ENCODE data around the gene CTNNA3.

CTNNA3 gene

GRCh38 chr10:66218981-66219587 is 1476.9 kb downstream of the CTNNA3 start:
- DNase-seq (ENCODE audit: low read depth in 2 of 2), result no peak

- DNase-seq (ENCODE audit: low read depth in 2 of 2), result no peak
Measured at GRCh38 chr10:66218289-66218688, 1477.7 kb downstream of the CTNNA3 start.

- DNase-seq (ENCODE audit: low read depth in 2 of 2), result no peak
Measured at GRCh38 chr10:66215920-66216319, 1480.1 kb downstream of the CTNNA3 start.

GRCh38 chr10:66214721-66215404 is 1481.1 kb downstream of the CTNNA3 start:
- no peak for DNase-seq (ENCODE audit: low read depth in 2 of 2)

GRCh38 chr10:66209025-66209424 is 1487.0 kb downstream of the CTNNA3 start:
- DNase-seq (ENCODE audit: low read depth in 2 of 2), result no peak

GRCh38 chr10:66204838-66205237 is 1491.2 kb downstream of the CTNNA3 start:
- DNase-seq (ENCODE audit: low read depth in 2 of 2), result no peak

- no peak for DNase-seq (ENCODE audit: low read depth in 2 of 2)
Measured at GRCh38 chr10:66202101-66202500, 1493.9 kb downstream of the CTNNA3 start.

GRCh38 chr10:66192162-66192831 is 1503.7 kb downstream of the CTNNA3 start:
- no peak for DNase-seq (ENCODE audit: low read depth in 2 of 2)

- no peak for DNase-seq (ENCODE audit: low read depth in 2 of 2)
Measured at GRCh38 chr10:66190413-66190812, 1505.6 kb downstream of the CTNNA3 start.

- no peak for DNase-seq (ENCODE audit: low read depth in 2 of 2)
Measured at GRCh38 chr10:66189271-66189670, 1506.7 kb downstream of the CTNNA3 start.

GRCh38 chr10:66187053-66187733 is 1508.8 kb downstream of the CTNNA3 start:
- DNase-seq (ENCODE audit: low read depth in 2 of 2), result no peak

- no peak for DNase-seq (ENCODE audit: low read depth in 2 of 2)
Measured at GRCh38 chr10:66183028-66183427, 1513.0 kb downstream of the CTNNA3 start.

- no peak for DNase-seq (ENCODE audit: low read depth in 2 of 2)
Measured at GRCh38 chr10:66180581-66181318, 1515.2 kb downstream of the CTNNA3 start.

GRCh38 chr10:66180021-66180420 is 1516.0 kb downstream of the CTNNA3 start:
- DNase-seq (ENCODE audit: low read depth in 2 of 2), result no peak

GRCh38 chr10:66176772-66177171 is 1519.2 kb downstream of the CTNNA3 start:
- DNase-seq (ENCODE audit: low read depth in 2 of 2), result no peak

- no peak for DNase-seq (ENCODE audit: low read depth in 2 of 2)
Measured at GRCh38 chr10:66167816-66168215, 1528.2 kb downstream of the CTNNA3 start.

- no peak for DNase-seq (ENCODE audit: low read depth in 2 of 2)
Measured at GRCh38 chr10:66162560-66163143, 1533.3 kb downstream of the CTNNA3 start.

- no peak for DNase-seq (ENCODE audit: low read depth in 2 of 2)
Measured at GRCh38 chr10:66151346-66151745, 1544.6 kb downstream of the CTNNA3 start.

GRCh38 chr10:66148312-66148711 is 1547.7 kb downstream of the CTNNA3 start:
- no peak for DNase-seq (ENCODE audit: low read depth in 2 of 2)

GRCh38 chr10:66144016-66144415 is 1552.0 kb downstream of the CTNNA3 start:
- no peak for DNase-seq (ENCODE audit: low read depth in 2 of 2)

- DNase-seq (ENCODE audit: low read depth in 2 of 2), result no peak
Measured at GRCh38 chr10:66102756-66103155, 1593.2 kb downstream of the CTNNA3 start.
